Middle frontal gyrus (tissue), 1 donor: ENCODE measurements around the gene ITGA1.
"Not testable (repeated sequence)": the region's sequence is repeated elsewhere in the genome, so short reads cannot be mapped to it uniquely, and the experiment has no call there.

ENCODE experiments used
- DNase-seq: peaks from one replicate; pipeline ENCODE4 v3.0.0-alpha.2; 2015; ENCODE audit warnings: low spot score; ENCODE audit errors: extremely low spot score

The ITGA1 gene

DNA sequence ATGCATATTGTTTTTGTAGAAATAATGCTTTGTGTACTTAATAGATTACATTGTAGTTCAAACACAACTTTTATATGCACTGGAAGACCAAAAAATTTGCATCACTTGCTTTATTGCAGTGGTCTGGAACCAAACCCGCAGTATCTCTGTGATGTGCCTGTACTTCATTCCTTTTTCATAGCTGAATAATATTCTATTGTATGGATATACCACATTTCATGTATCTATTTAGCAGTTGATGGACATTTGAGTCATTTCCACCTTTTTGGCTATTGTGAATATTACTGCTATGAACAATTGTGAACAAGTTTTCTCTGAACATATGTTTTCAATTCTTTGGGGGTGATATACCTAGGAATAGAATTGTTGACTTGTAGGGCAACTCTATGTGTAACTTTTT, 40.1 kb downstream of the ITGA1 start:
- no peak for DNase-seq

DNA sequence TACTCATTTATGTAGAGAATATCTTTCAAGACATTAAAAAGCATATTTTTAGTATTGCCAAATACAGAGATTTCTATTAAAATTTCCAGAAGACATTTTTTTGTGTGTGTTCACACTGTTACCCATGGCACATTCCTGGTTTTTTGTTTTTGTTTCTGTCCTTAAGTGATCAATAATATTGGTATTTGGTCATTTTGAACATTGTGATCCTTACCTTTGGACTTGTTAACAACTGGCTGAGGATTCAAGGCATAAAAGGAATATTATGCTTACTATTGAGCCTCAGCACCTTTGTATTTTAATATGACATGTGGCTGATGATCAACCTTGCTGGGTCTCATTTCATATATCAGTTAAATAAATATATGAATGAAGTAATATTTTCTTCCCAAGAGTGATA, 41.9 kb downstream of the ITGA1 start:
- no peak for DNase-seq

DNA sequence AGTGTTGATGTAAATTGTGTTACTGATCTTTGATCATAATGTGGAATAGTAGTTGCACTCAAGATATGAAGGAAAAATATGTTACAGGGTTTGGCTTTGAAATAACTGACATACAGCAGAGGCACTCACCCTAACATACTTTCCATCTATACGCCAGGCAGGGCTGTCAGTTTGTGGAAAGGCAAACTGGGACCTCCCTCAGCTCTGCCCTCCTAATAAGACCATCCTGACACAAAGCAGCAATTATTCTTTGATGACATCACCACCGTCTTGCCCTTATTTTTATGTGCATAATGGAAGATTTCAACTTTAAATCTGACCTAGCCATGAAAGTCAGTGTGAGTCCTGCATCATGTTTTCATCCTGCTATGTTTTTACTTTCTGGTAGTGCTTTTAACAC, 42.9 kb downstream of the ITGA1 start:
- no peak for DNase-seq

DNA sequence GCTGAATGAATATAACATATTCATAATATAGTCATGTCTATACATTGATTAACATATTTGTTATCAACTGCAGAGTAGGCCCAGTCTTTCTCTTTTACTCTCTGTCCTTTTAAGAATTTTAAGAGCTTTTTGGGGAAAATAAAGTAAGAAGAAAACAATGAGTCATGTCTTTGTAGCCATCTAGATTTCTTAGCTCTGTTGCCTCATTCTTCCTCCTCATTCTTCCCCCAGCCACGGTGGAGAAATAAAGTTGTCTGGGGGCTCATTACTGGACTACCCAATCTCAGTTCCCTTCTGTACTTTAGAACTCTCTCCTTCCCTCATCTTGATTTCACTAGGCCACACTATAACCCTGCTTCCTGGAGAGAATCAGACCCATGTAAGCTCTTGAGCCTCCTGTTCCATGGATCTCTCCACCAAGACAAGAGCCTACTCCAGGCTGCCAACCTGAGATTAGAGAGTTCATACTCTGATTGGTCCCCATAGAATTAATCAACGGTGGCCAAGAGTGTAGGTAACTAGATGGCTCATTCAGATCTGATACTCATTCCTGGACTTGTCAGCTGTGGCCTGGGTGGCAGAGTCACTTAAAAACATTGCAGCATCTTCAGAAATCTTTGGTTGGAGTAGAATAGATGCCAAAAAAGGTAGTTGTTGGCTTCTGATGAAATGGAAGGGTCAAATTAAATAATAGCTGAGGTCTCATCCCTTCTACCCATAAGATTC, 44.2 kb downstream of the ITGA1 start:
- DNase-seq: no peak

DNA sequence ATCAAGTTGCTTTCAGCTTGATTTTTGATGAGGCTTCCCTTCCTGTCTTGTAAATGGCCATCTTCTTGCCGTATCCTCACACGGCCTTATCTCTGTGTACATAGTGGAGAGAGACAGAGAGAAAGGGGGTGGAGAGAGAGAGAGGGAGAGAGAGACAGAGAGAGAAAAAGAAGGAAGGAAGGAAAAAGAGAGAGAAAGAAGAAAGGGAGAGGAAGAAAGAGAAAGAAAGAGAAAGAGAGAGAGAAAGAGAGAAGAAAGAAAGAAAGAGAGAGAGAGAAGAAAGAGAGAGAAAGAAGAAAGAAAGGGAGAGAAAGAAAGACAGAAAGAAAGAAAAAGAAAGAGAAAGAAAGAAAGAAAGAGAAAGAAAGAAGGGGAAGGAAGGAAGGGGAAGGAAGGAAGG, 46.6 kb downstream of the ITGA1 start:
- no peak for DNase-seq

DNA sequence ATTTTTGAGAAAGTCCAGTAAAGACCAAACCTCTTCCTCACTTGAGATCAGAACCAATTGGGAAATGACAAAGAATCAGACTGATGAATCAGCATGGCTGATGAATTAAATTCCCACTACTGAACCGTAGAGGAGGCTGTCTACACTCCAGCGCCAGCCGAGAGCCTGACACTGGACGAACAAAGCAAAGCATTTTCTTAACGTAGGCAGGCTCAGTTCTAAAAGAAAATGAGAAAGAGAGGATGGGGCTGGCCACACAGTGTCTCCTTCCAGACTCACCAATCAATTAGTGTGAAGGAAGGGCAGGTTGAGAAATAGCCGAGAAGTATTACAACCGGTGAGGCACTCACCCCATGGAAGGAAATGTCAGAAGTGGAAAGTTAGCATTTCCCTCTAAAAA, 49.4 kb downstream of the ITGA1 start:
- DNase-seq: no peak

DNA sequence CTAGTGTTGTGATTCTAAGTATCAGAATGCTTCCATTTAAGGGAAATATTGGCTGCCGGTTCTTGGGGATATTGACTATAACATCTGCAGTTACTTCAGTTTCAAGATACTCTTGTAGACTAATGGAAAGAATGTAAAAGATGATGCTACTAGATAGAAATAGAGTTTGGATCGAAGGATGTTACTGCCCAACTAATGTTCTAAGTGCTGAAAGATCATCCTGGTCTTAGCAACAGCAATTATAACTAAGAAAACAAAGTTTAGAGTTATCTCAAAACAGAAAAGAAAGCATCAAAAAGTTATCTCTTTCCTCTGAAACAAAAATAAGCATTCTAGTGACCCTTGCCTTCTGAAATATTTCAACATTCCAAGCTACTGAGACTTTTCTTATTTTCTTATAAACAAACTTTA, 49.9 kb downstream of the ITGA1 start:
- DNase-seq: no peak

DNA sequence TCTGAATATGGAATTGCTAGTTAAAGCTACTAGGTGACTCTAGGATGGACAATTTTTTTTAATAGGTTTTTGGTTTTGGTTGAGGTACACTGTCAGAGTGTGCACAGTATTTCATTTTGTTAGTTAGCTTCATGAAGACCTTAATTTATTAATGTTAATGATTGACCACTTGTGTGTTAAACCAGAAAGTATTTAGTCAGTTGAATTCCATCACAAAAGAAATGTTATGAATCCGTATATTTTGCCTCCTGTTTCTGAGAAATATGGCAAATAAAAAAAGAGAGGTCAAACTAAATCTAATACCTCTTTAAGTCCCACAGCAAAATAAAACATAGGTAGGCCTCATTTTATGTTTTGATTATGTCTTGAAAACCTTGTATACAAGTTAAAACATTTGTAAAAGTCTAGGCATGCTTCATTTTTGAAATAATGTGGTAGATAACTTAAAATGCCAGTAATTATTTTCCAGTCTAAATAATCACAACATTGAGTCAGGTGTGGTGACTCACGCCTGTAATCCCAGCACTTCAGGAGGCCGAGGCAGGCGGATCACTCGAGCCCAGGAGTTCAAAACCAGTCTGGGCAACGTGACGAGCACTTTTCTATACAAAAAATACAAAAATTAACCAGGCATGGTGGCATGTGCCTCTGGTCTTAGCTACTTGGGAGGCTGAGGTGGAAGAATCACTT, 50.8 kb downstream of the ITGA1 start:
- no peak for DNase-seq

DNA sequence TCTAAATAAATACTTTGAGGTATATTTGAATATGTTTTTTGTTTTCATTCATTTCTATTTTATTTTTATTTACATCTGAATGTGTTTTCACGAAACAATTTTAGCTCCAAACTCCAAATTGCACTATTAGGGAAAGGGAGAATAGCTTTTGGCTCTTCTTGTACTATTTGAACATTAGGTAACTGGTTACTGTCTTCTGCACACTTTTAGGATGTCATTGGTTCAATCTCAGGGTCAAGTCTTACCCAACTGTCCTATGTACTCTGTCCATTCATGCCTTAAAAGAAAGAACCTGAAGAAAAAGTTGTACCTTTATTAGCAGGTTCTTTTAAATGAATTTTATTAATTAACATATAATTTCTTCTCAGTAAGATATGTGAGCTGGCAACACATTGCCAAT, 51.6 kb downstream of the ITGA1 start:
- no peak for DNase-seq

DNA sequence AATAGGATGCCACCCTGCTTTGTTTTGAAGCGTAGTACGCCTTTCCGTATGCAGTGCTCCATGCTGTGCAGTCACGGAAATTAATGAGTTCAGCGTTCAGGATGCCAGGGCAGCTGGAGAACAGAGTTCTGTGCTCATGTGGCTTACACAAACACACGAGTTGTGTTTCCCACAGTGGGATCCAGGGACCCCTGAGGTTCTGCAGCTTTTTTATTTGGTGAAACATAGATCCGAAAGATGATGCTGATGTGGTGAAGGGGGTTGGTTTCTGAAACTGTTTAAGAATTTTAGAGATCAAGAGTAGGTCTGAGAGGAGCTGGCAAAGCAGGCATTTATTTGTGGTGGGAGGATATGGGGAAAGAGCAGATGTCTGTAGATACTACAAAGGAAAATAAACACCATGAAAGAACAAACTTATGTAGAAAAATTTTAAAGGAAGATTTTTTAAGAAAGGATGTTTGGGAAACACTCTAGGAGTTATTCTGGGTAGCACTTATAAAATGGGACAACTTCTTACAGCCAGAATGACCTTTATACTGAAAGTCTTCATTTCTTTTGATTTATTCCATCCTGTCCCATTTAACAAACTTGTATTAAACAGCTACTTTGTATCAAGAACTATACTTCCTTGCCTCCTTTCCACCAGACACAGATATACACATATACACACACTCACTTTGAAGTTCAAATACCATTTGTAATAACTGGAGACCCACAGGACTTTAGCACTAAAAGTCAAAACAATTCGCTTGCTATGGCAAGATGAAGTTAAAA, 52.7 kb downstream of the ITGA1 start:
- no peak for DNase-seq

DNA sequence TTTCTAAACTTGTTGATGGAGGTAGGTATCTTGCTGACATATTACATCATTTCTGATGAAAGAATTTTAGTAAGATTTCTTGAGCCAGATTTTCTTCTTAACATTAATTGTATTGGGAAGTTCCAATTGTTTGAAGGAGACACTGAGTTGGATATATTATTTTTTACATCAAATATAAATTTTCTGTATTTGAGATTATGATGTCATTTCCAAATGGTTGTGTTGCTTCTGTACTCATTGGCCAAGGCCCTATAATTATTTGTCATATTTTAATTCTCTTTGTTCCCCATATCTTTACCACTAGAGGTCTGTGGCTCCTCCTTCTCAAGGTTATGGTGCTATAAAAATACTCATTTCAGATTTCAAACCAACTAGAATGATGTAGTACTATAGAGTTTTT, 53.4 kb downstream of the ITGA1 start:
- no peak for DNase-seq

DNA sequence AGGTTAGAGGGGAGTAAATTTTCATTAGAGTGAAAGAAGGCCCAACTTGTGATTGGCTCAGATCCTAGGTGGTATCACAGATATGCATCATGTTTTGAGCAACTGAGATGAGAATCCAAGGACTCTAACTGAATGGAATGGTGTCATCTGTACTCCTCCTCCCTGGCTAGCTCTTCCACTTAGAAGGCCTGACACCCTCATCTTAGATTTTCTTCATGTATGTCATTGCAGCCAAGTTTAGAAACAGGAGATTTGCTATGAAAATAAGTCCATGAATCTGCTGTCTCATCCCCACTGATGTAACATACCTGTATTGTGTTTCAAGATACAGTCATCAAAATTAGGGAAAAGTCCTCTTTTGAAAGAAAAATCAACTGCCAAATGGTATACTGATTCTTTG, 54.4 kb downstream of the ITGA1 start:
- no peak for DNase-seq

DNA sequence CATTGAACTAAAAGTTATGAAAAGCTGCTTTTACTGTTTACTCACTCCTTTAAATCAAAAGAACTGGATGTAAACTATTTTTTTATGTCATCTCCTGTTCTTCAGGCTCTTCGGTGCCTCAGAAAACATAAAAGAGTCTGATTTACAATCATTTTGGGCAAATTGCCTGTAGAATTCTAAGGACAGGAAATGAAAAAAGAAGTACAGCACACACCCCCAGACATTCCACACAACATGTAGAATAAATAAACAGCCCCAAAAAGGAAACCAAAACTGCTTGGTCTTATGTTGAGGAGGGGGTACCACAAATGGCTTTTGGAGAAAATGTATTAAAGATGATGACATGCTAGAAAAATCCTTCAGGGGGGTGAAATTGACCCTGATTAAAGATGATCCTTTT, 57.2 kb downstream of the ITGA1 start:
- DNase-seq: no peak

DNA sequence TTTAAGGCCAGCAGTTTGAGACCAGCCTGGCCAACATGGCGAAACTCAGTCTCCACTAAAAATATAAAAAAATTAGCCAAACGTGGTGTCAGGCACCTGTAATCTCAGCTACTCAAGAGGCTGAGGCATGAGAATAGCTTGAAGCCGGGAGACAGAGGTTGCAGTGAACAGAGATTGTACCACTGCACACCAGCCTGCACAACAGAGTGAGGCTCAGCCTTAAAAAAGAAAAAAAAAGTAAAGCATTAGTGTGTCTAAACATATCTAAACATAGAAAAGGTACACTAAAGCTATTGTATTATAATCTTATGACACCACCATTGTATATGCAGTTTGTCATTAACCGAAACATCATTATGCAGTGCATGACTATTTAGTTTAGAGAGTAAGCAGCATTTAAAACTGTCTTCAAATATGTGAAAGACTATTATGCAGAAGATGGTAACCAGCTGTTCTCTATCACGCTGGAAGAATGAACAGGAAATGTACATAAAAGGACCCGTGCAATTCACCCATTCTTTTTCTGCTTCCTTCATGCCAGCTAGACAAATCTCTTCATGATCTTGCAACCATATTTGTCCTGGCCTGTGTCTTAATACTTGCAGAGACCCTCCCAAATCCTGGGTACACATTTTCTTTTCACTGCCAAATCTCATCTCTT, 58.6 kb downstream of the ITGA1 start:
- DNase-seq: no peak

DNA sequence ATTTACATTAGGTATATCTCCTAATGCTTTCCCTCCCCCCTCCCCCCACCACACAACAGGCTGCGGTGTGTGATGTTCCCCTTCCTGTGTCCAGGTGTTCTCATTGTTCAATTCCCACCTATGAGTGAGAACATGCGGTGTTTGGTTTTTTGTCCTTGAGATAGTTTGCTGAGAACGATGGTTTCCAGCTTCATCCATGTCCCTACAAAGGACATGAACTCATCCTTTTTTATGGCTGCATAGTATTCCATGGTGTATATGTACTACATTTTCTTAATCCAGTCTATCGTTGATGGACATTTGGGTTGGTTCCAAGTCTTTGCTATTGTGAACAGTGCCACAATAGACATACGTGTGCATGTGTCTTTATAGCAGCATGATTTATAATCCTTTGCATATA, 61.0 kb downstream of the ITGA1 start:
- not testable (repeated sequence) for DNase-seq

DNA sequence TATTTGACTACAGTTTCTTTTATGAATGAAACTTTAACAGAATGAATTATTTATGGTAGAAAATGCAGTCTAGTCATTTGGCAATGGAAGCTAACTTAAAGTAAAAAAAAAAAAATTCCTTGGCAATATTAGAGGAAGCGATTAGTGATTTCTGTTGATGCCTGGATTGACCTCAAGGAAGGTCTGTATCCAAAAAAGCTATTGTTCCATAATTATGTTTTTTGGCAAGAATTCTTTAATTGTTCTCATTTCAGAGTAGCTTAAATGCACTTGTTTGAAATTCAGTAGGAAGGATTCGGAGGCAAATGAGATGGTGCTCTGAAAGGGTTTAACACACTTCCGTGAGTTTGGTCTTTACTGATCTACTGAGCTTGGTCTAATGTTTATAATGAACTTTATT, 61.8 kb downstream of the ITGA1 start:
- no peak for DNase-seq

DNA sequence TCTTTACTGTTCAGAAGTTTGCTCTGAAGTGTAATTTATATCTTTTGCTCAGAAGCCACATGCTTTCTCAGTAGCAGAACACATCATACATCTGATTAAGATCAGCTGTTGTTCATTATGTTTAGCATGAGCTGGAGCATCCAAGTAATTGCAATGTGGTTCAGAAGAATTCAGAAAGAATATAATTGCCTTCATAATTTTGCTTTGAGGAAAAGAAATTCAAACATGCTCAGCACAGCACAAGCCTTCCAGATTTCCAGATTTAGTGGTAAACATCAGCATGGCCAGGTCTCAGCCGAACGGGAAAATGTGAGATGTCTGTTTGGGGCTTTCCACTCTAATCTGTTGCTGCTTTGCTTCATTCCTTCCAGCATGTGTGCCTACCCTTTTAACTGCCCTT, 65.9 kb downstream of the ITGA1 start:
- no peak for DNase-seq

DNA sequence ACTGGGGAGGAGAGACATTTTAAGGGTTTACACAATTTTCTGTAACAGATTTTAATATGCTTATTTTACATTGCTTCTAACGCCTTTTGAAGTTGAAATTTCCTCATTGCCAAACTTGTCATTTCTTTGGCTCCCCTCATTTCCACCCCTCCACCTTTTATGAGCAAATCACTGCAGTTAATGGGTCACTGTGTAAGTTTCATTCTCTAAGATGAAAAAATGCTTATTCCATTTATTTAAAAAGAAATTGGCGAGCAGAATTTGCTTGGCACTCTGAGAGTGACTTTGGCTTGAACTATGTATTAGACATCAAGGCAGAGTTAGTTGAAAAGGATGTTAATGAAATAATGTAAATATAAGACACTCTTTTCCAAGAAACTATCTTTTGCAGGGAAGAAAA, 66.6 kb downstream of the ITGA1 start:
- no peak for DNase-seq

DNA sequence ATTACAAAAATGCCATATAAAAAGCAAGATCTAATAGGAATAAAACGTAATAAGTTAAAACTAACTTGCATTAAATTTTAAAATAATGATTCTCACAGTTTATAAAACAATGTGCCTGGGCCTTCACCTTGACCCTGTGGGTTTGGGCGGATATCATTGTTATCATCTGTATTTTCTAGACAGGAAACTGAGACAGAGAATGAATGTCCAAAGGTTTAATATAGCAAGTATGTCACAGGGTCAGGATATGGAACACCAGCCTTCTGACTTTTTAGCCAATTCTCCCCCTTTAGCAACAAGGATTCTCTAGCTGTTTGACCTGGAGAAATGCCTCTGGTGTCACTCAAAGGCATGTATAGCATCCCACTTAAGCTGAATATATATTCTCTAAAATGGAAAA, 67.2 kb downstream of the ITGA1 start:
- no peak for DNase-seq

DNA sequence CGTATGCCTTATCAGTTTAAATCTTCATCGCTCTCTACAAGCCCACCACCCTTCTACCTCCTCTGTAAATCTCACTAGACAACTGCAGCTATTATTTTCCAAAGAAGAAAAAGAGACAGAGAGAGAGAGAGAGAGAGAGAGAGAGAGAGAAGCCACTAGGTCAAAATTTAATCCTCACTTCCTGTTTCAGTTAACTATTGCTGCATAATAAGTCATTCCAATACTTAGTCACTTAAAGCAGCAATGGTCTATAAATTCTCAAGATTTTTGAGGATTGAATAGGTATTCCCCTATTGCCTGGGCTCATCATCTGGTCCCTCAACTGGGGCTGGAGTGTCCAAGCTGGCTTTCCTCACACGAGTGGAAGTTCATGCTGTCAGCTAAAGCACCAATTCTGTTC, 68.8 kb downstream of the ITGA1 start:
- no peak for DNase-seq

DNA sequence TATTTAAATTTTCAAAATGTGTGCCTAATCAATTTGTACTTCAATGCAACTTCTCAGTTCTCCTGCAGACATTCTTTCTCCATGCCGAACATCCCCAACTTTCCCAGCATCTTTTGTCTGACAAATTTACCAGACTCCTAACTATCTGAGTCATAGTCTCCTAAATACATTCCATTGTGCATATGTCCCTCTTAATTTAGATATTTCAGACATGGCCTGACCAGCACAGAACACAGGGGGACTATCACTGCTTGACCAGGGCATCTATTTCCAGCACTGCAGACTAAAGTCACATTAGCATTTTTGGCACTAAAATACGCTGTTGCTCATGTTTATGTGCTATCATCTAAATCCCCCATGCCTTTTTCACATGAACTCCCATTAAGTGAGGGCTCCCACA, 71.9 kb downstream of the ITGA1 start:
- DNase-seq: no peak

DNA sequence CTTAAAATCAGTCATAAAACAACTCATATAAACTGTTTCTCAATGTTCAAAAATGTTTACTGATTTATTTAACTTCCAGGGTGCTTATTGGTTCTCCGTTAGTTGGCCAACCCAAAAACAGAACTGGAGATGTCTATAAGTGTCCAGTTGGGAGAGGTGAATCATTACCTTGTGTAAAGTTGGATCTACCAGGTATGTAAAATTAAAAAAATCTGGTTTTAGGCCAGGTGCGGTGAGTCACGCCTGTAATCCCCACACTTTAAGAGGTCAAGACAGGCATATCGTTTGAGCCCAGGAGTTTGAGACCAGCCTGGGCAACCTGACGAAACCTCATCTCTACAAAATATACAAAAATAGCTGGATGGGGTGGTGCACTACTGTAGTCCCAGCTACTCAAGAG, 73.7 kb downstream of the ITGA1 start:
- DNase-seq: no peak
